Erythroblast (primary cell): Measurements from ENCODE around the gene POU2F2.

Experiments
- GATA1 ChIP-seq: IDR thresholded peaks from 2 replicates; pipeline ENCODE4 v1.6.1; 2011; ENCODE audit warnings: low read depth, mild to moderate bottlenecking, control low read depth, low read length, moderate library complexity
- POLR2A ChIP-seq: IDR thresholded peaks from 2 replicates; pipeline ENCODE4 v1.6.1; 2011; ENCODE audit warnings: mild to moderate bottlenecking, low read length

- TF ChIP-seq POLR2A: no peak
- no peak for TF ChIP-seq GATA1
Observed at GRCh38 chr19:42123765-42124164, 8.5 kb downstream of the POU2F2 start.
